Measurements from ENCODE around the gene SNX12. TPM values are rescaled to one million over a fixed set of nuclear protein-coding genes. Genes with fewer than 3 reads are reported as not detected.

The SNX12 gene
- 19.4 TPM for total RNA-seq

DNA sequence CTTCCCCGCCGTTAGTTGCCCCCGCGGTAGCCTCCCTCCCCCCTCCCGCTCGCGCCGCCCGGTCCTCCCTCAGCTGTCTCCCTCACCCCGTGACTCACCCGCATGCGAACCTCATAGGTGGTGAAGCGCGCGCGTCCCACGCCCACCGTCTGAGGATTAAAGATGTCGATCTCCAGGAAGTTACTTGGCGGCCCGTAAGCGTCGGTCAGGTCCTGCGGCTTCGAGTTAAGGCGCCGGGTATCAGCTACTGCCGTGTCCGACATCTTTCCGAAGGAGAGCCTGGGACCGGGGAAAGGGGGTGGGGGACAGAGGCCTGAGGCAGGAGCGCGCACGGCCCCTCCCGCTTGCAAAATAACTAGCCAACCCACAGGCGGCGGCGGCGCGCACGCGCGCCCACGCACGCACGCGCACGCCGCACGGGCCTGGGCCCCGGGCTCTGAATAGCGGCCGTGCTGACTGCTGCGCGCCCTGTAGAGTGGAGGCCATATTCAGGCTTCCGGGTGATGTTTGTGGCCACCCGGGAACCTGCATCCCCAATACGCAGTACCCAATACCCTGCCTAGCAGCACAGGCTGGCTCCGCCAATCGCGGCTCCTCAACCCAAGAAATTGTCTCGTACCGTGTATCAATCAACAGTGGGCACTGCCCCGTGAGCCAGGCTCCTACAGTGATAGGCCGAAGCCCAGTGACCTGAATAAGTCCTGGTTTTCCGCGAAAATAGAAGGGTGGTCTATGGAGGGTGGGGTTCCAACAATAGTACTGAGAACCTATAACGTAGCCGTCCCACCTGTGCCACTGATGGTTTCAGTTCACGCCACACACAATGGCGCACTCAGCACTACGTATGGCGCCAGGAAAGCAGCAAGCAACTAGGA lies at the start of gene SNX12:
Gene SNX12, minus strand, starts transcription at position 291 of the 875 bp plus-strand sequence. Its CDS starts 28 bp downstream, at position 263.
- ATAC-seq (peak; percentile 97), DNase-seq (ENCODE audit: low spot score) (peak; percentile 92)

DNA sequence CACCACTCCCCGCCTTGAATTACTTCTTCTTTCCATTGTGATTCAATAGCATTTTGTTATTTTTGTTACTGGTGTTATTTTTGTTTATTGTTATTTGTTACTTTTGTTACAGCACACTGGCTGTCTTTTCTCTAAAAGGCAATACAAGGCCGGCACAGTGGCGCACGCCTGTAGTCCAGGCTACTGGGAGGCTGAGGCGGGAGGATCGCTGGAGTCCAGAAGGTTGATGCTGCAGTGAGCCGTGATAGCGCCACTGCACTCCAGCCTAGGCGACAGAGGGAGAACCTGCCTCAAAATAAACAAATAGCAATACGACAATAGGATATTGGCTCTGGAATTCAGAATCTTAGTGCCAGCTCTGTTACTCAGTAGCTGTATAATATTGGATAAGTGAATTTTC lies 49.2 kb upstream of the SNX12 start:
- no peak for DNase-seq (ENCODE audit: low spot score)
- no peak for ATAC-seq

DNA sequence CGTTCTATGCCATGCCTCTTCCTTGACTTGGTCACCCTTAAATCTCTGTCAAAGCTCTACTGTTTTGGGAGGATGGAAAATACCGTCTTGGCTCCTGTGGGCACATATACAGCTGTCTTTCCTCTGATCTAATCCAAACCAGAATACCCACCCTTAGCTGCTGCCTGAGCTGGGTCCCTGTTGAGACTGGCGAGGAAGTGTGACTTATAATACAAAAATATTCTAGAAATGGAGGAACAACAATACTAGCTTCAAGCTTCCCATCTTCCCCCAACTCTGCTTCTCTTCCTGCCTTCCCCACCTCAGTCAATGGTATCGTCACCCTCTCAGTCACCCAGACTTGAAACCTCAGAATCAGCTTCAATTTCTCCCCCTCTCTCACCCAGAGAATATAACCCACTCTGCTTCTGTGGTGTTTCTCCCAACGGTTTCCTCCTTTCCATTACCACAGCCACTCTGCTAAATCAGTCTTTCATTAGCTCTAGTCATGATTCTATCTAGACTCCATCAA lies 43.8 kb upstream of the SNX12 start:
- DNase-seq (ENCODE audit: low spot score): no peak
- ATAC-seq: no peak

GRCh38 chrX:71111141-71111843 lies 43.2 kb upstream of the SNX12 start, which contains the start of gene IL2RG:
Gene IL2RG (minus strand): TSS chrX:71111577. CDS start chrX:71111539, 38 bp downstream.
- ATAC-seq: no peak
- DNase-seq (ENCODE audit: low spot score): no peak

GRCh38 chrX:71109051-71109450 lies 40.9 kb upstream of the SNX12 start:
- no peak for DNase-seq (ENCODE audit: low spot score)
- no peak for ATAC-seq

GRCh38 chrX:71107762-71108360 lies 39.7 kb upstream of the SNX12 start:
- ATAC-seq (no peak), DNase-seq (ENCODE audit: low spot score) (no peak)

DNA sequence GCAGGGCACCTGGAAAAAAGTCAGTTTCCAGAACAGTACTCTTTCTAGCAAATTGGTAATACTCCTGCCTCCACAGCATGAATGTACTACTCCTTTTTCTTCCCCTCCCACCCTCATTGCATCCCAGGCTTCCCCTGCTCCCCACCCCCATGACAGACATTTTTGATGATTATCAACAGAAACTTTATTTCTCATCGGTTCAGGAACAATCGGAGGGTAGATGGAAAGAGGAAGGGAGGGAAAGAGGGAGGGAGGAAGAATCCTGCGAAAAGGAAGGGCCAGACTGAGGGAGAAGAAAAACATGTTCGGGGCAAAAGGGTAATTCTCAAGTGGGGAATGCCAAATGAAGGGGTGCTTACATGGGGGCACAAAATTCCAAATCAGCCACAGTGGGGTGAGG lies 39.1 kb upstream of the SNX12 start:
- DNase-seq (ENCODE audit: low spot score) (no peak), ATAC-seq (no peak)

- no peak for DNase-seq (ENCODE audit: low spot score)
- ATAC-seq: no peak
Measured at GRCh38 chrX:71106427-71106826, 38.3 kb upstream of the SNX12 start, which contains the start of gene CXorf65. Gene CXorf65 (minus strand): TSS chrX:71106740. CDS start chrX:71106556, 184 bp downstream.

DNA sequence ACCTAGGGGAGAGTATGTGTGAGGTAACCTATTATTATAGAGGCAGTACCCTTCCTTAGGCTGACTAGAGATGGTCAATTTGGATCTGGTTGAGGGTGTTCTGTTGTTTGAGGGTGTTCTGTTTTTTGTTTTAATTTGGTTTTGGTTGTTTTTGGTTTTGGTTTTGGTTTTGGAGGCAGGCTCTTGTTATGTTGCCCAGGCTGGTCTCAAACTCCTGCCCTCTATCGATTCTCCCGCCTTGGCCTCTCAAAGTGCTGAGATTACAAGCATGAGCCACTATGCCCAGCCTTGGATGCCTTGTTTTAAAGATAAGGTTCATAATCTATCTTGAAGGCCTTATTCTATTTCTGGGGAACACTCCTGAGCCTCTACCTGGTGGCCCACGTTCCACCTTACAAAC lies 37.5 kb upstream of the SNX12 start:
- ATAC-seq (no peak), DNase-seq (ENCODE audit: low spot score) (no peak)

DNA sequence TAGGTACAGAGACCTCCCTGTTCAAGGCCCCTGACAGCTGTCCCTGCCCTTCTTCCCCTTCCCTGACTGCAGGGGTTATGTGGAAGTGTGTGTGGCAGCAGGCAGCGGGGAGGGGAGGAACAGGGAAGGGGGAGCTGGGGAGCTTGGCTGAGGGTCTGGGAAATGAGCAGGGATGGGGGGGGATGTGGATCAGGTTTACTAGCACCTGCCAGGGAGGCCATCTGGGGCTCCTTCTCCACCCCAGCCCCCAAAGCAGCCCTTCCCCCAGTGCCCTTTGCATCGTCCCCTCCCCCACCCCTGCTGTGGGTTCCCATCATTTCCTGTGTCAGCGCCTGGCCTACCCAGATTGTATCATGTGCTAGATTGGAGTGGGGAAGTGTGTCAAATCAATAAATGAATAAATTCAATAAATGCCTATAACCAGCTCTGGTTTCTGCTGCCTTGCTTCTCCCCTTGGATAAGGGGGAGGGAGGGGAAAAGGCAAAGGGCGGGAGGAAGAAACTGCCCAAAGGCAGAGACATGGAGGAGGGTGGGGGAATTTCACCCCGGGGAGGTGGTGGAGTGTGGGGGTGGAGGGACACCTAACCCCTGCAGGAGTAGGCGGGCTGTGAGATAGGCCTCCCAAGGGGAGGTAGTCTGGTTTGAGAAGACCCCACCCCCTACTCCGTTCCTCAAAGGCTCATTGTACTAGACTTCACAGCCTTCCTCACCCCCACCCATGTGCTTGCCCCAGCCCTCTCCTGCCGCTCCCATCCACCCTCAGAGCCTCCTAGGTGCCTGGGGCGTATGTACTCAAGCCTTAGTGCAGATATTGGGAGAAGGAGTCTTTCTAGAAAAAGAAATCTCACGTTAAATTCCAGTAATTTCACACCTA lies 35.2 kb upstream of the SNX12 start:
- ATAC-seq (peak; percentile 29), DNase-seq (ENCODE audit: low spot score) (no peak)

- no peak for DNase-seq (ENCODE audit: low spot score)
- no peak for ATAC-seq
Measured at GRCh38 chrX:71102292-71102691, 34.2 kb upstream of the SNX12 start.

DNA sequence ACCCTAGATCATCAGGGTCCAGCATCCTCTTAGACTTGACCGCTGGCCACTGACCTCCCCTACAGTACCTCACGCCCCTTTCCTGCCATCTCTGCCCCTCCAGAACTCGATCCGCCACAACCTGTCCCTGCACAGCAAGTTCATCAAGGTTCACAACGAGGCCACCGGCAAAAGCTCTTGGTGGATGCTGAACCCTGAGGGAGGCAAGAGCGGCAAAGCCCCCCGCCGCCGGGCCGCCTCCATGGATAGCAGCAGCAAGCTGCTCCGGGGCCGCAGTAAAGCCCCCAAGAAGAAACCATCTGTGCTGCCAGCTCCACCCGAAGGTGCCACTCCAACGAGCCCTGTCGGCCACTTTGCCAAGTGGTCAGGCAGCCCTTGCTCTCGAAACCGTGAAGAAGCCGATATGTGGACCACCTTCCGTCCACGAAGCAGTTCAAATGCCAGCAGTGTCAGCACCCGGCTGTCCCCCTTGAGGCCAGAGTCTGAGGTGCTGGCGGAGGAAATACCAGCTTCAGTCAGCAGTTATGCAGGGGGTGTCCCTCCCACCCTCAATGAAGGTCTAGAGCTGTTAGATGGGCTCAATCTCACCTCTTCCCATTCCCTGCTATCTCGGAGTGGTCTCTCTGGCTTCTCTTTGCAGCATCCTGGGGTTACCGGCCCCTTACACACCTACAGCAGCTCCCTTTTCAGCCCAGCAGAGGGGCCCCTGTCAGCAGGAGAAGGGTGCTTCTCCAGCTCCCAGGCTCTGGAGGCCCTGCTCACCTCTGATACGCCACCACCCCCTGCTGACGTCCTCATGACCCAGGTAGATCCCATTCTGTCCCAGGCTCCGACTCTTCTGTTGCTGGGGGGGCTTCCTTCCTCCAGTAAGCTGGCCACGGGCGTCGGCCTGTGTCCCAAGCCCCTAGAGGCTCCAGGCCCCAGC lies 32.7 kb upstream of the SNX12 start:
- no peak for ATAC-seq
- no peak for DNase-seq (ENCODE audit: low spot score)

DNA sequence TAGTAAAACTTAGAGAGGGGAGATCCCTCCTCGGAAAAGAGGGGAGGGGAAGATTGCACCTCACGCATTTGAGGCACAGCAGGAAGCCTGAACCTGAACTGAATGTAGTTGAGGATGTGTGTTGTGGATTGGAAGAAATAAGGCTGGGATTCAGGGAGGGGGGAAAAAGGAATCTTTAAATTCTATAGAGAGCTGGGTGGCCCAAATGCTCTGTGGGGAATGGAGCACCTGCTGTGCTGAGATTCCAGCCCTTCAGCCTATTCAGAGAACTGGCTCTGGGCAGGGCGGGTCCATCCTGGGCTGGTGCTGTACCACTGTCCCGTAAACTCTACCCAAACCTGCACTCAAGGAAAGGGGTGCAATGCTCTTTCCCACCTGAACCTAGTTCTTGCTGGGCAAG lies 31.6 kb upstream of the SNX12 start:
- ATAC-seq (no peak), DNase-seq (ENCODE audit: low spot score) (no peak)

- DNase-seq (ENCODE audit: low spot score) (no peak), ATAC-seq (no peak)
Measured at GRCh38 chrX:71098951-71099506, 30.9 kb upstream of the SNX12 start.

GRCh38 chrX:71098302-71098701 lies 30.2 kb upstream of the SNX12 start:
- no peak for ATAC-seq
- peak; percentile 51 for DNase-seq (ENCODE audit: low spot score)

DNA sequence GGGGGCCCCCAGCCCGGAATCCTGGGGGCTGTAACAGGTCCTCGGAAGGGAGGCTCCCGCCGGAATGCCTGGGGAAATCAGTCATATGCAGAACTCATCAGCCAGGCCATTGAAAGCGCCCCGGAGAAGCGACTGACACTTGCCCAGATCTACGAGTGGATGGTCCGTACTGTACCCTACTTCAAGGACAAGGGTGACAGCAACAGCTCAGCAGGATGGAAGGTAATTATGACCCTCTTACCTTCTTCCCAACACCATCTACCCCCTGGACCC lies 28.6 kb upstream of the SNX12 start:
- DNase-seq (ENCODE audit: low spot score) (no peak), ATAC-seq (no peak)

GRCh38 chrX:71095981-71096759 lies 28.0 kb upstream of the SNX12 start:
- ATAC-seq: peak; percentile 87
- no peak for DNase-seq (ENCODE audit: low spot score)

DNA sequence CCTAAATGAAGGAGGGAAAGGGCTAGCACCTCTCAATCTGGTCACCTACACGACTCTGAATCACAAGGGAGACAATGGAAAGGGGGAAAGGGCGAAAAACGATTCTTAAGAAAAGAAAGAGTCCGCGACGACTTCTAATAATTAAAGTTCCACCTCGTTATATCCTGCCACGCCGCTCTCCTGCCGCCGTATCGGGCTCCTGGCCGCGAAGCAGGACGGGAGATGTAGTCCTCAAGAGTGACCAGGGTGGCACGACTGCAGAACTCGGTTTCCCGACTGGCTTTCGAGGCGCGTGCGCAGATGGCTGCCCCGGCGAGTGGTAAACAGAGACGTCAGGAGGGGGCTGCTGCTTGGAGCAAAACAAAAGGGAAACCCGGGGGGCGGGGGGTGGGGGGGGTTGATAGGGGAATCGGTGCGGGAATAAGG lies 27.4 kb upstream of the SNX12 start, which contains the start of gene FOXO4:
Gene FOXO4, plus strand, starts transcription at position 297 of the 426 bp plus-strand sequence. CDS start 678 bp downstream, outside the sequence.
- DNase-seq (ENCODE audit: low spot score): peak; percentile 91
- ATAC-seq: peak; percentile 97

All from left lobe of liver (tissue), 2 donors.